ENCODE results near the gene IRF2BPL.
"Not testable (repeated sequence)": the region's sequence is repeated elsewhere in the genome, so short reads cannot be mapped to it uniquely, and the experiment has no call there.

Gene IRF2BPL

GRCh38 chr14:77033622-77034589, 5.4 kb upstream of the IRF2BPL start:
- no peak for DNase-seq

GRCh38 chr14:77032844-77033621, 4.5 kb upstream of the IRF2BPL start:
- DNase-seq: peak; percentile 11

GRCh38 chr14:77032491-77032843, 4.0 kb upstream of the IRF2BPL start:
- DNase-seq: no peak

- no peak for DNase-seq
Observed at GRCh38 chr14:77031759-77032490, 3.4 kb upstream of the IRF2BPL start.

- no peak for DNase-seq
Observed at GRCh38 chr14:77027538-77028383, 747 bp downstream of the IRF2BPL start.

GRCh38 chr14:77026930-77027537, 1.5 kb downstream of the IRF2BPL start:
- no peak for DNase-seq

- DNase-seq: no peak
Observed at GRCh38 chr14:77026166-77026929, 2.2 kb downstream of the IRF2BPL start.

GRCh38 chr14:77025744-77026165, 2.8 kb downstream of the IRF2BPL start:
- DNase-seq: no peak

- DNase-seq: no peak
Observed at GRCh38 chr14:77024171-77024691, 4.3 kb downstream of the IRF2BPL start.

GRCh38 chr14:77023001-77023996, 5.2 kb downstream of the IRF2BPL start:
- DNase-seq: no peak

- no peak for DNase-seq
Observed at GRCh38 chr14:77022236-77022852, 6.2 kb downstream of the IRF2BPL start.

- DNase-seq: not testable (repeated sequence)
Observed at GRCh38 chr14:77021424-77021823, 7.1 kb downstream of the IRF2BPL start.

- DNase-seq: no peak
Observed at GRCh38 chr14:77018785-77019184, 9.7 kb downstream of the IRF2BPL start.

- no peak for DNase-seq
Observed at GRCh38 chr14:77017666-77018065, 10.8 kb downstream of the IRF2BPL start.

GRCh38 chr14:77014734-77015133, 13.8 kb downstream of the IRF2BPL start:
- no peak for DNase-seq

- DNase-seq: no peak
Observed at GRCh38 chr14:77014004-77014604, 14.4 kb downstream of the IRF2BPL start.

- DNase-seq: no peak
Observed at GRCh38 chr14:77012193-77012765, 16.2 kb downstream of the IRF2BPL start.

GRCh38 chr14:77011245-77011644, 17.3 kb downstream of the IRF2BPL start:
- DNase-seq: no peak

All from SIG-M5 (cell line).